ENCODE data around the gene NACC2. TPM values are rescaled to one million over a fixed set of nuclear protein-coding genes. Genes with fewer than 3 reads are reported as not detected.

The NACC2 gene
- total and polyA plus RNA-seq, 2 experiments from 2014 or later: 3.8 to 20.8 TPM

DNA sequence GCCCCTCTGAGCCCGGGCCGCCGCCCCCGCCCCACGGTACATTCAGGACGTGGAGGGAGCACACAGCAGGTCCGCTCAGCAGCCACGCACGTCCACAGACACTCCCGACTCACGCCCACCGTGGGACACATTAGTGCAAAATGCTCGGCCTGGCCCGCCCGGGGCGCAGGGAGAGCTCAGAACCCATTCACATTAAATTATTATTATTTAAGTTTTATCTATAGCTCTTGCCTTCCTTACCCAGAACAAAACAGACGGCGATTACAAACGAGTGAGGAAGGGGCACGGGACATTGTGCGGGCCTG, 86.4 kb downstream of the NACC2 start:
- ATAC-seq (no peak), DNase-seq (ENCODE audit: low spot score) (no peak)
- Histone ChIP-seq H3K4me3 (no peak overlapping the region), H3K36me3 (ENCODE audit: insufficient read depth) (no peaks in the 10 kb centered on the region), H3K27me3 (ENCODE audit: insufficient read depth) (no peaks in the 10 kb centered on the region), H3K27ac (ENCODE audit: low read depth) (no peak overlapping the region), H3K4me1 (ENCODE audit: insufficient read depth) (peaks cover 21% of the 10 kb centered on the region), H3K9me2 (ENCODE audit: insufficient read depth) (no peaks in the 10 kb centered on the region), H3K79me2 (replicated peaks; ENCODE audit: insufficient read depth) (no peaks in the 10 kb centered on the region), H2AFZ (no peak overlapping the region), H4K20me1 (replicated peaks; ENCODE audit: insufficient read depth) (no peaks in the 10 kb centered on the region), H3K4me2 (no peak overlapping the region), H3F3A (replicated peaks; ENCODE audit: low read depth) (peaks cover 17% of the 10 kb centered on the region; the same call in 1 of the 2 replicates)
- Mint-ChIP-seq H3K4me3 (no peak overlapping the region), H3K27me3 (ENCODE audit: insufficient read depth, low read depth, poor library complexity) (peaks cover 18% of the 10 kb centered on the region), H3K4me1 (peaks cover 59% of the 10 kb centered on the region), H3K9me3 (no peaks in the 10 kb centered on the region), H3K27ac (no peak overlapping the region), H3K36me3 (ENCODE audit: low read depth) (no peaks in the 10 kb centered on the region; the same call in 2 of the 3 replicates)
- TF ChIP-seq, protein P1, sequence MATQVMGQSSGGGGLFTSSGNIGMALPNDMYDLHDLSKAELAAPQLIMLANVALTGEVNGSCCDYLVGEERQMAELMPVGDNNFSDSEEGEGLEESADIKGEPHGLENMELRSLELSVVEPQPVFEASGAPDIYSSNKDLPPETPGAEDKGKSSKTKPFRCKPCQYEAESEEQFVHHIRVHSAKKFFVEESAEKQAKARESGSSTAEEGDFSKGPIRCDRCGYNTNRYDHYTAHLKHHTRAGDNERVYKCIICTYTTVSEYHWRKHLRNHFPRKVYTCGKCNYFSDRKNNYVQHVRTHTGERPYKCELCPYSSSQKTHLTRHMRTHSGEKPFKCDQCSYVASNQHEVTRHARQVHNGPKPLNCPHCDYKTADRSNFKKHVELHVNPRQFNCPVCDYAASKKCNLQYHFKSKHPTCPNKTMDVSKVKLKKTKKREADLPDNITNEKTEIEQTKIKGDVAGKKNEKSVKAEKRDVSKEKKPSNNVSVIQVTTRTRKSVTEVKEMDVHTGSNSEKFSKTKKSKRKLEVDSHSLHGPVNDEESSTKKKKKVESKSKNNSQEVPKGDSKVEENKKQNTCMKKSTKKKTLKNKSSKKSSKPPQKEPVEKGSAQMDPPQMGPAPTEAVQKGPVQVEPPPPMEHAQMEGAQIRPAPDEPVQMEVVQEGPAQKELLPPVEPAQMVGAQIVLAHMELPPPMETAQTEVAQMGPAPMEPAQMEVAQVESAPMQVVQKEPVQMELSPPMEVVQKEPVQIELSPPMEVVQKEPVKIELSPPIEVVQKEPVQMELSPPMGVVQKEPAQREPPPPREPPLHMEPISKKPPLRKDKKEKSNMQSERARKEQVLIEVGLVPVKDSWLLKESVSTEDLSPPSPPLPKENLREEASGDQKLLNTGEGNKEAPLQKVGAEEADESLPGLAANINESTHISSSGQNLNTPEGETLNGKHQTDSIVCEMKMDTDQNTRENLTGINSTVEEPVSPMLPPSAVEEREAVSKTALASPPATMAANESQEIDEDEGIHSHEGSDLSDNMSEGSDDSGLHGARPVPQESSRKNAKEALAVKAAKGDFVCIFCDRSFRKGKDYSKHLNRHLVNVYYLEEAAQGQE (IDR thresholded peaks at IDR 0.05; ENCODE audit: unreplicated experiment): no peak
- TF ChIP-seq ZNF114 (CRISPR knock-in tag; IDR thresholded peaks at IDR 0.05) (no peak), NANOG (IDR thresholded peaks at IDR 0.05; ENCODE audit: borderline replicate concordance) (no peak), JUNB (IDR thresholded peaks at IDR 0.05; ENCODE audit: unreplicated experiment) (no peak), CREB1 (CRISPR knock-in tag; IDR thresholded peaks at IDR 0.05; ENCODE audit: low read depth) (no peak), ZNF331 (CRISPR knock-in tag; IDR thresholded peaks at IDR 0.05; ENCODE audit: low read depth) (no peak), POLR2AphosphoS5 (IDR thresholded peaks at IDR 0.05; ENCODE audit: low read depth) (no peak)
- TF ChIP-seq, protein P2, sequence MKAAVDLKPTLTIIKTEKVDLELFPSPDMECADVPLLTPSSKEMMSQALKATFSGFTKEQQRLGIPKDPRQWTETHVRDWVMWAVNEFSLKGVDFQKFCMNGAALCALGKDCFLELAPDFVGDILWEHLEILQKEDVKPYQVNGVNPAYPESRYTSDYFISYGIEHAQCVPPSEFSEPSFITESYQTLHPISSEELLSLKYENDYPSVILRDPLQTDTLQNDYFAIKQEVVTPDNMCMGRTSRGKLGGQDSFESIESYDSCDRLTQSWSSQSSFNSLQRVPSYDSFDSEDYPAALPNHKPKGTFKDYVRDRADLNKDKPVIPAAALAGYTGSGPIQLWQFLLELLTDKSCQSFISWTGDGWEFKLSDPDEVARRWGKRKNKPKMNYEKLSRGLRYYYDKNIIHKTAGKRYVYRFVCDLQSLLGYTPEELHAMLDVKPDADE (IDR thresholded peaks at IDR 0.05): no peak
- TF ChIP-seq, protein P3, sequence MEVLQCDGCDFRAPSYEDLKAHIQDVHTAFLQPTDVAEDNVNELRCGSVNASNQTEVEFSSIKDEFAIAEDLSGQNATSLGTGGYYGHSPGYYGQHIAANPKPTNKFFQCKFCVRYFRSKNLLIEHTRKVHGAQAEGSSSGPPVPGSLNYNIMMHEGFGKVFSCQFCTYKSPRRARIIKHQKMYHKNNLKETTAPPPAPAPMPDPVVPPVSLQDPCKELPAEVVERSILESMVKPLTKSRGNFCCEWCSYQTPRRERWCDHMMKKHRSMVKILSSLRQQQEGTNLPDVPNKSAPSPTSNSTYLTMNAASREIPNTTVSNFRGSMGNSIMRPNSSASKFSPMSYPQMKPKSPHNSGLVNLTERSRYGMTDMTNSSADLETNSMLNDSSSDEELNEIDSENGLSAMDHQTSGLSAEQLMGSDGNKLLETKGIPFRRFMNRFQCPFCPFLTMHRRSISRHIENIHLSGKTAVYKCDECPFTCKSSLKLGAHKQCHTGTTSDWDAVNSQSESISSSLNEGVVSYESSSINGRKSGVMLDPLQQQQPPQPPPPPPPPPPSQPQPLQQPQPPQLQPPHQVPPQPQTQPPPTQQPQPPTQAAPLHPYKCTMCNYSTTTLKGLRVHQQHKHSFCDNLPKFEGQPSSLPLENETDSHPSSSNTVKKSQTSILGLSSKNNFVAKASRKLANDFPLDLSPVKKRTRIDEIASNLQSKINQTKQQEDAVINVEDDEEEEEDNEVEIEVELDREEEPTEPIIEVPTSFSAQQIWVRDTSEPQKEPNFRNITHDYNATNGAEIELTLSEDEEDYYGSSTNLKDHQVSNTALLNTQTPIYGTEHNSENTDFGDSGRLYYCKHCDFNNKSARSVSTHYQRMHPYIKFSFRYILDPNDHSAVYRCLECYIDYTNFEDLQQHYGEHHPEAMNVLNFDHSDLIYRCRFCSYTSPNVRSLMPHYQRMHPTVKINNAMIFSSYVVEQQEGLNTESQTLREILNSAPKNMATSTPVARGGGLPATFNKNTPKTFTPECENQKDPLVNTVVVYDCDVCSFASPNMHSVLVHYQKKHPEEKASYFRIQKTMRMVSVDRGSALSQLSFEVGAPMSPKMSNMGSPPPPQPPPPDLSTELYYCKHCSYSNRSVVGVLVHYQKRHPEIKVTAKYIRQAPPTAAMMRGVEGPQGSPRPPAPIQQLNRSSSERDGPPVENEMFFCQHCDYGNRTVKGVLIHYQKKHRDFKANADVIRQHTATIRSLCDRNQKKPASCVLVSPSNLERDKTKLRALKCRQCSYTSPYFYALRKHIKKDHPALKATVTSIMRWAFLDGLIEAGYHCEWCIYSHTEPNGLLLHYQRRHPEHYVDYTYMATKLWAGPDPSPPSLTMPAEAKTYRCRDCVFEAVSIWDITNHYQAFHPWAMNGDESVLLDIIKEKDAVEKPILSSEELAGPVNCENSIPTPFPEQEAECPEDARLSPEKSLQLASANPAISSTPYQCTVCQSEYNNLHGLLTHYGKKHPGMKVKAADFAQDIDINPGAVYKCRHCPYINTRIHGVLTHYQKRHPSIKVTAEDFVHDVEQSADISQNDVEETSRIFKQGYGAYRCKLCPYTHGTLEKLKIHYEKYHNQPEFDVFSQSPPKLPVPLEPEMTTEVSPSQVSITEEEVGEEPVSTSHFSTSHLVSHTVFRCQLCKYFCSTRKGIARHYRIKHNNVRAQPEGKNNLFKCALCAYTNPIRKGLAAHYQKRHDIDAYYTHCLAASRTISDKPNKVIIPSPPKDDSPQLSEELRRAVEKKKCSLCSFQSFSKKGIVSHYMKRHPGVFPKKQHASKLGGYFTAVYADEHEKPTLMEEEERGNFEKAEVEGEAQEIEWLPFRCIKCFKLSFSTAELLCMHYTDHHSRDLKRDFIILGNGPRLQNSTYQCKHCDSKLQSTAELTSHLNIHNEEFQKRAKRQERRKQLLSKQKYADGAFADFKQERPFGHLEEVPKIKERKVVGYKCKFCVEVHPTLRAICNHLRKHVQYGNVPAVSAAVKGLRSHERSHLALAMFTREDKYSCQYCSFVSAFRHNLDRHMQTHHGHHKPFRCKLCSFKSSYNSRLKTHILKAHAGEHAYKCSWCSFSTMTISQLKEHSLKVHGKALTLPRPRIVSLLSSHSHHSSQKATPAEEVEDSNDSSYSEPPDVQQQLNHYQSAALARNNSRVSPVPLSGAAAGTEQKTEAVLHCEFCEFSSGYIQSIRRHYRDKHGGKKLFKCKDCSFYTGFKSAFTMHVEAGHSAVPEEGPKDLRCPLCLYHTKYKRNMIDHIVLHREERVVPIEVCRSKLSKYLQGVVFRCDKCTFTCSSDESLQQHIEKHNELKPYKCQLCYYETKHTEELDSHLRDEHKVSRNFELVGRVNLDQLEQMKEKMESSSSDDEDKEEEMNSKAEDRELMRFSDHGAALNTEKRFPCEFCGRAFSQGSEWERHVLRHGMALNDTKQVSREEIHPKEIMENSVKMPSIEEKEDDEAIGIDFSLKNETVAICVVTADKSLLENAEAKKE (CRISPR knock-in tag; IDR thresholded peaks at IDR 0.05): no peak
